ENCODE data around the gene TBC1D22A. TPM values are rescaled to one million over a fixed set of nuclear protein-coding genes. Genes with fewer than 3 reads are reported as not detected.

The TBC1D22A gene
- total RNA-seq, 3 donors from 2014 or later, result 35.6 to 51.9 (median 41.8) TPM

- TF ChIP-seq CTCF (IDR thresholded peaks at IDR 0.05), result no peak
- no peak overlapping the region for H3K4me3 ChIP-seq
- H3K9me3 ChIP-seq, result no peaks in the 10 kb centered on the region
- ATAC-seq (no peak), DNase-seq (no peak)
- H3K36me3 ChIP-seq (ENCODE audit: low read depth), result no peaks in the 10 kb centered on the region
- no peaks in the 10 kb centered on the region for H3K4me1 ChIP-seq (ENCODE audit: low read depth)
- intact Hi-C loops (cut with DNase I, micrococcal nuclease), result no loop called here
Observed at GRCh38 chr22:46948411-46949144, 186.1 kb downstream of the TBC1D22A start.

GRCh38 chr22:46951350-46951749 lies 188.9 kb downstream of the TBC1D22A start:
- DNase-seq (no peak), ATAC-seq (no peak)
- no peak overlapping the region for H3K4me3 ChIP-seq
- no peaks in the 10 kb centered on the region for H3K9me3 ChIP-seq
- TF ChIP-seq CTCF (IDR thresholded peaks at IDR 0.05), result no peak
- no peaks in the 10 kb centered on the region for H3K36me3 ChIP-seq (ENCODE audit: low read depth)
- H3K4me1 ChIP-seq (ENCODE audit: low read depth), result no peaks in the 10 kb centered on the region
- intact Hi-C loops (cut with DNase I, micrococcal nuclease), result no loop called here

DNA sequence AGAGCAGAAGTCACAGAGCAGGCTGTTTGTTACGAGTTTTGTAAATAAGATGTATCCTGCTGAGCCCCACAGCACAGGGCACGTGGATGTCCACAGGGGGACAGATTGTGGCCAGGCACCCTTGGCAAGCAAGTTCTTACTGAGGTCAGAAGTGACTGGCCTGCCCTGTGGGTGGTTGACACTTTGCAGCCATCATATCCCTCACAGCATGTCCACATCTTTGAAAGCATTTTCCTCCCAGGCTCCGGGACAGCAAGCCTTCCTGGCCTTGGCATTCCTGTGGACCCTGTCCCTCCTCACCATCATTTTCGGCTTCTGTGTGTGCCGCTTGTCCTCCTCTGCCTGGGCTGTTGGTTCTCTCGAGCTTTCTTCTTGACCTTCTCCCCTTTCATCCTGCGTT lies 189.5 kb downstream of the TBC1D22A start:
- no peak overlapping the region for H3K4me3 ChIP-seq
- H3K4me1 ChIP-seq (ENCODE audit: low read depth), result no peaks in the 10 kb centered on the region
- H3K36me3 ChIP-seq (ENCODE audit: low read depth), result no peaks in the 10 kb centered on the region
- intact Hi-C loops (cut with DNase I, micrococcal nuclease), result no loop called here
- DNase-seq (no peak), ATAC-seq (no peak)
- H3K9me3 ChIP-seq, result no peaks in the 10 kb centered on the region
- no peak for TF ChIP-seq CTCF (IDR thresholded peaks at IDR 0.05)

GRCh38 chr22:46953968-46954765 lies 191.7 kb downstream of the TBC1D22A start:
- Histone ChIP-seq H3K9me3 (no peaks in the 10 kb centered on the region), H3K4me1 (ENCODE audit: low read depth) (no peaks in the 10 kb centered on the region), H3K36me3 (ENCODE audit: low read depth) (no peaks in the 10 kb centered on the region), H3K4me3 (no peak overlapping the region)
- ATAC-seq, result no peak
- TF ChIP-seq CTCF (IDR thresholded peaks at IDR 0.05), result no peak
- DNase-seq, result no peak
- intact Hi-C loops (cut with DNase I, micrococcal nuclease), result no loop called here

DNA sequence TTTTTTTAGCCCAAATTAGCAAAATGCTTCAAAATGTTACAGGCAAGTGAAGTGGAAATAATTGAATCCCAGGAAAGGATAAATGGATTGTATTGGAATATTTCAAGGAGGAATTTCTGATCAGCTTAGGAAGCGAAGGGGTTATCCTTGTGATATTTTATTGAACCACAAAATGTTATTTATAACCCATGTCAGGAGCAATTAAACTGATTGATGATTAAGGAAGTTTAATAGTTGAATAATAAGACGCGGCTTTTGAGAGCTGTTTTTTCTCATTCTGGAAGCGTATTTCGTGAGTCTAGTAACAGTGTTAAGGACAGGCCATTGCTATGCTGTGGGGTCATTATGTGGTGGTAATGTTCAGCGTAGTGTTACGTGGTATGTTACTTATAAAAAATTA lies 192.3 kb downstream of the TBC1D22A start:
- no peaks in the 10 kb centered on the region for H3K36me3 ChIP-seq (ENCODE audit: low read depth)
- no peak for ATAC-seq
- H3K4me3 ChIP-seq, result no peak overlapping the region
- TF ChIP-seq CTCF (IDR thresholded peaks at IDR 0.05), result no peak
- no peaks in the 10 kb centered on the region for H3K9me3 ChIP-seq
- no peak for DNase-seq
- H3K4me1 ChIP-seq (ENCODE audit: low read depth), result no peaks in the 10 kb centered on the region
- intact Hi-C loops (cut with DNase I, micrococcal nuclease), result no loop called here
